ENCODE measurements around the gene CCDC177.
"Not testable (repeated sequence)": the region's sequence is repeated elsewhere in the genome, so short reads cannot be mapped to it uniquely, and the experiment has no call there.

CCDC177 gene

DNA sequence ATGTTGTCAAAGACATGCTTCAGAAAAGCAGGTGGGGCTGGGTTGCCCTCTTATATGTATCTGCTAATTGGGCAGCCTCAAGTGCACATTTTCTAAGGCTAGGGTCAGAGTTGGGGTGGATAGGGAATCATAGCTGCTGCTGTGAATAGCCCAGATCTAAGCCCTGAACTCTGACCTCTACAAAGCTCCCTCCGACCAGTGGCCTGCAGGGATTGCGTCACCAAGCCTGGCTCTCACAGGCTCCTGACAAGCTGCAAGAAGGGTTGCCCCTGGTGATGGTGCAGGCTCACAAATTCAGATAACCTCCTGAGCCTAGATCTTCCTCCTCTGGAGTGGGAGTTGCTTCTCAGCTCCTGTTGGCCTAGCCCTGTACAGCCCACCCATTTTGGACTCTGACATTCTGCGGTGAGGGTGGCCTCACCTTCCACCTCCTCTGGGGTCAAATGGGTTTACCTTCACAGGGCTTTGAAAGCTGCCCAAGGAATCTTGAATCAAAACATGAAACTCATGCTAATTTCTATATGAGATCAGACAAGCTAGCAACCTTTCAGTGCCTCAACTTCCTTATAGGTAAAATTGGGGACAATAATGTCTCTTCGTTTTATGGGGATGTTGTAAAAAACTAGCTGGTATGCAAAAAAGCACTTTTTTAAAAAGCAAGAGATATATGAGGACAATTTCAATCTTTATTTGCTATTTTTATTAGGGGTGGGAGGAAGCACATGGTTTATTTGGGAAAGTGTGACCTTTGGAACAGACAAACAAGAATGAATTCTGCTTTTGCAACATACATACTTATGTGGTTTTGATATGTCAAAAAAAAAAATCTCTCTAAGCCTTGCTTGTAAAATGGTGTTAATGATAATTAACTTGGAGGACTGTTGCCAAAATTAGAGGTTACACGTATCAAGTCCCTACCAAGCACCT, 31.9 kb upstream of the CCDC177 start:
- no peak for DNase-seq (ENCODE audit: low read depth, low spot score)
- H3K4me3 ChIP-seq (ENCODE audit: low read length), result no peak overlapping the region

DNA sequence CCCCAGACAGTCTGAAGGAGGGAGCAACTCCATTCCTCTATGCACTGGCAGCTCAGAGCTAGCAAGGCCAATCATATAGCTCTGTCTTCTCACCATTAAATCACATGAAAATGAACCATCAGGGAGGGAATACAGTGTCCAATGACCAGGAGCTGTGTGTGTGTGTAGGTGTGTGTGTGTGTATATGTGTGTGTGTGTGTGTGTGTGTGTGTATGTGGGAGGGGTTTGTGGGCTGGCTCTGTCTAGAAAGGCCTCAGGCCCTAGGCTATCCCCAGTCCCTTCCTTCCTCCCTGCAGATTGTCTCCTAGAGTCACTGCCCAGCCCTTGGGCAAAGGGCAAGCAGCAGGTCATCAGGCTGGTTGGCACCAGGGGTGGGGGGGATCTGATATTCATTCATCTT, 31.1 kb upstream of the CCDC177 start:
- DNase-seq (ENCODE audit: low read depth, low spot score), result no peak
- H3K4me3 ChIP-seq (ENCODE audit: low read length), result no peak overlapping the region

DNA sequence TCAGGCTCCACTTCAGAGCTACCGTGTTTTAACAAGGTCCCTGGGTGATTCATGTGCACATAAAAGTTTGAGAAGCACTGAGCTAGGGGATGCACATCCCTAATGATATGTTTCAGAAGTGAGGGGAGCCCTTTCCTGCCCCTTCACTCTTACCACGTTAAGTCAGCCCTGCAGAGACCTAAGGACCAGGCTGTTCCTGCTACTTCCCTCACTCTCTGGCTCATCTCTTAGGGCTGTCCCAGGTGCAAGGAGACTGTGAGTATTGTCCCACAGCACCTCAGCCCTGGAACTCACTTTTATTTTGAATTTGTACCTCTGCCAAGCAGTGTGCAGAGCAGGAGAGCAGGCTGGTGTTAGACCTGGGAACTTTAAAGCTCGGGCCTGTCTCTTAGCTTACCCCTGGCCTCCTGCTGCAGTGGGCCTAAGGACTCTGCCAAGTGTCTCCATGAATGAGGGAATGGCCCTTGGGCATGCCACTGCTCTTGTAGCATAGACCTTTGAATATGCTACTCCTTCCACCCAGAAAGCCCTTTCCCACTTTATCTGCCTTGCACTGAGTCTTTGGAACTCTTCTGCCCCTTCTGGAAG, 25.7 kb upstream of the CCDC177 start:
- H3K4me3 ChIP-seq (ENCODE audit: low read length), result no peak overlapping the region
- DNase-seq (ENCODE audit: low read depth, low spot score), result no peak

DNA sequence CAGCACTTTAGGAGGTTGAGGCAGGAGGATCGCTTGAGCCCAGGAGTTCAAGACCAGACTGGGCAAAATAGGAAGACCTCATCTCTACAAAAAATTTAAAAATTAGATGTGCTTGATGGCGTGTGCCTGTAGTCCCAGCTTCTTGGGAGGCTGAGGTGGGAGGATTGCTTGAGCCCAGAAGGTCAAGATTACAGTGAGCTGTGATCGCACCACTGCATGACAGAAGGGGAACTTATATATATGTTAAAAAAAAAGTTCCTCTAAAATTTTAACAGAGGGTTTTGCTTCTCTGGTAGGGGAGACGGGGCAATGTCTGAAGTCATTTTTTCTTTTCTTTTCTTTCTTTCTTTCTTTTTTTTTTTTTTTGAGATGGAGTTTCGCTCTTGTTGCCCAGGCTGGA, 24.8 kb upstream of the CCDC177 start:
- not testable (repeated sequence) for H3K4me3 ChIP-seq (ENCODE audit: low read length); DNase-seq (ENCODE audit: low read depth, low spot score)

DNA sequence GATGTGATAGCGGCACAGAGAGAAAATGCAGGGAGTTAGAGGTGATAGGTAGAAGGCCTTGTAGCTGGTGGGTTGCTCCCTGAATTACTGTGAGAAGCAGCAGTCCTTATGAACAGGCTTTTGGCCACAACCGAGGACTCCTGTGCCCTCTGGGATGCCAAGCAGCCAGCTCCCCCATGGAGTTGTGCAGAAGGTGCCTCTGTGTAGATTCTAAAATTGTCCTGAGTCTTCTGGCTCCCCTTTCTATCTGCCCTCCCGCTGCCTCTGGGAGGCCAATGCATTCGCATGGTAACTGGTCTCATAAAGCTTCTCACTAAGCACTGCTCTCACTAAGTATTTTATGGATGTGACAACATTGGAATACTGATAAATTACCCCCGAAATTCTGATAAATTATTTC, 20.7 kb upstream of the CCDC177 start:
- no peak for DNase-seq (ENCODE audit: low read depth, low spot score)
- no peak overlapping the region for H3K4me3 ChIP-seq (ENCODE audit: low read length)

DNA sequence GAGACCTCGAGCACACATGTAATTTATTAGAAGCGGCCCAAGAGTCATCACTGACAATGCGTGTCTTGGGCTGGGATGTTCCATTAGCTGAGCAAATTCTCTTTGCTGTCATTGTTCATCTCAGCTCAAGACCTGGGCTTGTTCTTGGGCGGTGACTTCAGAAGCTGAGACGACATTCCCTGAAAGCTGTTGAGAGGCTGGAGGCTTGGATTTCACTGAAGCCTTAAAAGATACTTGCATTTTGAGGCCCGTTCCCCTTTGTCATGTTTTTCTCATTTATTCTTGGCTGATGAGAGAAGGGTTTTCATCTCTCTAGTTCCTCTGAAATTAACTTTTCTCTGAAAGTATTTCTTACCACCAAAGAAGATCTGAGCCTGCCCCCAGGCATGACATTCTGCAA, 20.2 kb upstream of the CCDC177 start:
- H3K4me3 ChIP-seq (ENCODE audit: low read length), result no peak overlapping the region
- DNase-seq (ENCODE audit: low read depth, low spot score), result no peak

DNA sequence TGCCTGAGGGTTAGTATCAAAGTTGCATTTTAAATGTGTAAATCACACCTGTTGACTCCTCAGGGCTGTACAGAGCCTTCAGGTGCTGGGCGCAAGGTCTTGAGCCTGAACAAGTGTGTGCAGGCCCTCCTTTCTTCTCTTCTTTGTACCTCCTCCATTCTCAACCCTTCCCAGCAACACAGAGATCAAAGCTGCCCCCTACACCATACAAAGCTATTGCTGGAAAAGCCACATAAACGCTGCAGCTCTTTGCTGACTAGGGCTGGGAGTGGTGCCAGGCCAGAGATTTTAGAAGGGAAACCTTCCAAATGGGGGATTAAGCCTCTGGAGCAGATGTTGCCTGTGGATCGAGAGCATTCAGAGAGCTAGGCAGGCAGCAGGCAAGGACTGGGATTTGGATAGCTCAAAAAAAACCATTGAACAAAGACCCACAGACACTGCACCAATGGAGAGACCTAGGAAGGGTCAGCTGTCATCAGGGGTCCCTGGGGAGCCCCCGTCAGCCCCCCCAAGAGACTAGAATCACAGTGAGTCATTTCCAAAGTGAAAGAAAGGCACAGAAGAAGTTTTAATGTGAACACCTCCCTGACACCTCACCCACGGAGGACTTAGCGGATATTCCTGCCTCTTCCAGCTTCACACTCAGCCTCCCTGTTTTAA, 18.5 kb upstream of the CCDC177 start:
- H3K4me3 ChIP-seq (ENCODE audit: low read length), result no peak overlapping the region
- DNase-seq (ENCODE audit: low read depth, low spot score), result no peak

DNA sequence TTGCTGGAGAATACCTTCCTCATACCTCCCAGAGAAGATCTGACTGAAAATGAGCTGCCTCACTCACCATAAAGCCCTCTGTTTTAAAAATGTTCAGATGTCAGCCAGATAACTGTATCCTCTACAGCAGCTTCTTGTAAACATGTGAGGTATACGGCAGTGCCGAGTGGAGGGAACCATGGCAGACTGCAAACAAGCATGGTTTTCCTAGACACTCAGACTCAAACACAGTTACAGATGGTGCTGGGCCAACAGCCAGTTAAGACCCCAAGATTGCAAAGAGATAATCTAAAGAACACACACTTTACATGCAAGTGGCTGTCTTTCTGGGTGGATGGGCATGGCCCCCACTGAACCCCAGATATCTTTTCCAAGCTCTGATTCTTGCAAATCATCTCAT, 16.6 kb upstream of the CCDC177 start:
- H3K4me3 ChIP-seq (ENCODE audit: low read length), result no peak overlapping the region
- no peak for DNase-seq (ENCODE audit: low read depth, low spot score)

DNA sequence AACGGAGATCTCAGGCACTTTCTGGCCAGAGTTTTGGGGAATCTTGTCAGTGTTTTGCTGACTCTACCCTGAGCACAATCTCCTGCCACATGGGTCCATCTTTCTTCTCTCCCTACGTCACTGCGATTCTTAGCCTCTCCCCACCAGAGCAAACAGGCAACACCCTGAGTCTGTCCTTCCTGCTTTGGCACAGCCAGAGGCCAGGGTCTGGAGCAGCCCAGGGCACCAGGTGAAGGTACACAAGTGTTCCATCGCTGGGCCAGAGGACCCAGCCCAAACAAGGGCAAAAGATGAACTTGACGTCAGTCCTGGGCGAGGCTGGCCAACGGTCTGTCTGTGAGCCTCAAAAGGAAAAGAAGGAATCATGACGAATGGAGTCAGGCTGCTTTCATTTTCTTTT, 12.7 kb upstream of the CCDC177 start:
- no peak overlapping the region for H3K4me3 ChIP-seq (ENCODE audit: low read length)
- DNase-seq (ENCODE audit: low read depth, low spot score), result no peak

DNA sequence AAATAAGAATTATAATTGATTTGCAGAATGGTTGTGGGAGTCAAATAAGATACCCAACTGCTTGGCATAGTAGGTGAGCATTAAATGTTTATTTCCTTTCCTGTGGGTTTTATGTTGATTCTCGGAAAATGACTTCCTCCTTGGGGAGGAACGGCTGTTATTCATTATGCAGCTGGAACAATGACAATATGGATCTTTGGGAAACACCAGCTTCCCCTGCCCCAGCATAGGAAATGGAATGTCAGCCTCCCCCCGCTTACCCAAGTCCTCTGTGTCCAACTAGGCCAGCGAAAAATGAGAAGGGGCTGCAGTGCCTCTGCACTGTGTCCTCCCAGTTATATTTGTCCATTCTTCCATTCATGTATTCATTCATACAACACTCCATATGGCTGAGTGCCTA, 11.7 kb upstream of the CCDC177 start:
- no peak overlapping the region for H3K4me3 ChIP-seq (ENCODE audit: low read length)

DNA sequence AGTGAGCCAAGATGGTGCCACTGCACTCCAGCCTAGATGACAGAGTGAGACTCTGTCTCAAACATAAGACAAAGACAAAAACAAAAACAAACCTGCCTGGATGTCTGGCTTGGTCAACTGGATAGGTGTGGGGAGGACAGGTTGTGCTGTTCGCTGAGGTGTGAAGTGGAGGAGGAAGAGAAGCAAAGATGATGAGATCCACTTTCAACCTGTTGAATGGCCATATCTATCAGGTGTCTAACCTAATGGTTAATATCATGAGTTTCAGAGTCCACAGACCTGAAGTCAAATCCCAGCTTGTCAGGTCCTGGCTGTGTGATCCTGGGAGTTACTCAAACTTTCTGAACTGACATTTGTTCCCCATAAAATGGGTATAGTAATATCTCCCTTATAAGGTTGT, 9.7 kb upstream of the CCDC177 start:
- H3K4me3 ChIP-seq (ENCODE audit: low read length), result no peak overlapping the region
- DNase-seq (ENCODE audit: low read depth, low spot score), result no peak

More for the DNA sequence above, 11.7 kb upstream of the CCDC177 start:
- DNase-seq (ENCODE audit: low read depth, low spot score), result no peak

DNA sequence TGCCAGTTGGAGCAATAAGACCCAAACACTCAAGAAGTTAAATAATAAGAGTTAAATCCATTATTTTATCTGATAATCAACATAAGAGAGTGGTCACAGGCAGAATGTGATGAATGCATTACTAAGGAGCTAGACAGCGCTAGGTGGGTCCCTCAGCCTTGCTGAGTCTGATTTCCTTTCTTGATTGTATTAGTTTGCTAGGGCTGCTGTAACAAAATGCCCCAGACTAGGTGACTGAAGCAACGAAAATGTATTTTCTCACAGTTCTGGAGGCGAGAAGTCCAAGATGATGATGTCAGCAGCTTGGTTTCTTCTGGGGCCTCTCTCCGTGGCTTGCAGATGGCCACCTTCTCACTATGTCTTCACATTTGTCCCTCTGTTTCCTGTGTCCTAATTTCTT, 8.2 kb upstream of the CCDC177 start:
- DNase-seq (ENCODE audit: low read depth, low spot score), result no peak

DNA sequence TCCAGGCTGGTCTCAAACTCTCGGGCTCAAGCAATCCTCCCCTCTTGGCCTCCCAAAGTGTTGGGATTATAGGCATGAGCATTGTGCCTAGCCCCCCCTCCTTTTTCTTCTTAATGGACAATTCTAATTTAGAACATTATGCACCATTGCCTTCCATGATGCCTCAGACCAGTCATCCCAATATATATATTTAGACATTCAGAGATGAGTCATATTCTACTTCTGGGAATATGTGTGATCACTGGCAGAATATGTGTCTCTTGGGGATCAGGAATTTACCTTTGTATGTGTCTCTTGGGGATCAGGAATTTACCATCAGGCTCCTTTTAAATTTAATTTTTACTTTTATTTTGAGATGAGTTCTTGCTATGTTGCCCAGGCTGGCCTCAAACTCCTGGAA, 7.5 kb upstream of the CCDC177 start:
- H3K4me3 ChIP-seq (ENCODE audit: low read length), result no peak overlapping the region
- no peak for DNase-seq (ENCODE audit: low read depth, low spot score)

More for the DNA sequence above, 8.2 kb upstream of the CCDC177 start:
- no peak overlapping the region for H3K4me3 ChIP-seq (ENCODE audit: low read length)

DNA sequence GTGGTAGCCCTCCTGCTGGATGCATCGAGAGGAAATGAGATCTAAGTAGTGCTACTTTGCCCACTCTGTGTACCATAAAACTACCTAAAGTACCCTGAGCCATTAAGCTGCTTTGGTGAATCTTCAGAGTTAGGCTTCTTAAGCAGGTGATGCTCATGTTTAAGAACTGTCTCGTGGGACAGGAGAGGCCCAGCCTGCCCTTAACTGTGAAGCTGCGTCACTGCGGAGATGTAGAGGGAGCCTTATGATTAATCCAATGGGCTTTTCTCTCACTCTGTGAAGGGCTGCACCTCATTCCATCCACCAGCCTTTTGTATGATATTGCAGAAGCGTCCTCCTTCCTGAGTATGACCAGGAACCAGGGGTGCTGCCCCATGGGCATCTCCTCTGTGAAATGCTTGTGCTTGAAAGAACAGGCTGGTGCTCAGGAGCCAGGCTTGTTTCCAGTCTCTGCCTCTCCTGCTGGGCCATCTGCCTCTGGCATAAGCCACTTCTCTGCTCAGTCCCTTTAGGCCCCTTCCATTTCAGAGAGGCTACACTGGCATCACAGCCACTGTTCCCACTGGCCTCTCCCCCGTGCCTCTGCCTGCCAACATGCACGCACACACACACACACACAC, 6.8 kb upstream of the CCDC177 start:
- H3K4me3 ChIP-seq (ENCODE audit: low read length), result no peak overlapping the region
- no peak for DNase-seq (ENCODE audit: low read depth, low spot score)

DNA sequence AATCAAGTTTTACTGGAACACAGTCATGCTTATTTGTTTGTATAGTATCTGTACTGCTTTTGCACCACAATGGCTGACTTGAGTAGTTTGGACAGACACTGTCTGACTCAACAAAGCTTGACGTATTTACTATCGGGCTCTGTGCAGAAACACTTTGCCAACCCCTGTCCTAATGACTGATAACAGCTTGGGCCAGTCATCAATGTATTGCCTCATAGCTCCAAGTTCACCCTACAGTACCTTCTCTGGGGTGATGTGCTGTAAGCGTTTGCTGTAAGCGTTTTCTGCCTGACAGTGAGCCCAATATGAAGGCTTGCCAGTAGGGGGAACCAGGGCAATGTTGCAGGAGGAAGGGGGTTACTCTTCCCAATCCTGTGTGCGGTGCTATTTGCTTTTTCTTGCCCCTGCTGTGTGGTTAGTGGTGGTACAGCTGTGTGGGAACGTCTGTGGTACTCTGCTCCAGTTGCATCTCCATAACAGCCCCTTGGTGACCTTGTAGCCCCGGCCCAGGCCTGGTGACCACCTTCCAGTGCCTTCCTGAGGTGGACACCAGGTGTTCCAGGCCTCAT, 5.4 kb upstream of the CCDC177 start:
- DNase-seq (ENCODE audit: low read depth, low spot score), result peak; percentile 32
- H3K4me3 ChIP-seq (ENCODE audit: low read length), result no peak overlapping the region

DNA sequence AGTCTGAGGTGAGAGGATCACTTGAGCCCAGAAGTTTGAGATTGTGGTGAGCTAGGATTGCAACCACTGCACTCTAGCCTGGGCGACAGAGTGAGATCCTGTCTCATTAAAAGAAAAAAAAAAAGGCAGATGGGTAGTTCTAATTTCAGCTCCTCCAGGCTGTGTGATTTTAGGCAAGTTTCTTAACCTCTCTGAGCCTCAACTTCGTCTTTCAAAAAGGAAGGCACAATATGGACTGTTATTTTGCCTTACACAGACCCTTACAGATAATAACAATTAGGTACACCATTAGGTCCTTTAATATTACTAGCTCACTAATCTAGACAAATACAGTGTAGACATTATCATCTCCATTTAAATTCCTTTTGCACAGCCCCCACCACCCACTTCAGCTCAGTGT, 4.8 kb upstream of the CCDC177 start:
- no peak for DNase-seq (ENCODE audit: low read depth, low spot score)
- no peak overlapping the region for H3K4me3 ChIP-seq (ENCODE audit: low read length)

DNA sequence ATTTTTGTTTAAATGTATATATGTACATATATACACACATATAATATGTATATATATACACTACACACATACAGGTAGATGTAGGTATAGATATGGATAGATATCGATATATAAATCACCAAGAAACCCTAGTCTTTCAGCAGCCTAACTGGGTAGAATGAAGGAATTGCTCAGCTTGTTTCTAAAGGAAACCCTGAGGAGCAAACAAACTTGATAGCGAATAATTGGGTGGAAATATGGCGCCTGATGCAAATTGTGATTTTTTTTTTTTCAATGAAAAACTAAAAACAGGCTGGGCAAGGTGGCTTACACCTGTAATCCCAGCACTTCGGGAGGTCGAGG, 254 bp upstream of the CCDC177 start:
- DNase-seq (ENCODE audit: low read depth, low spot score), result no peak
- H3K4me3 ChIP-seq (ENCODE audit: low read length), result no peak overlapping the region

DNA sequence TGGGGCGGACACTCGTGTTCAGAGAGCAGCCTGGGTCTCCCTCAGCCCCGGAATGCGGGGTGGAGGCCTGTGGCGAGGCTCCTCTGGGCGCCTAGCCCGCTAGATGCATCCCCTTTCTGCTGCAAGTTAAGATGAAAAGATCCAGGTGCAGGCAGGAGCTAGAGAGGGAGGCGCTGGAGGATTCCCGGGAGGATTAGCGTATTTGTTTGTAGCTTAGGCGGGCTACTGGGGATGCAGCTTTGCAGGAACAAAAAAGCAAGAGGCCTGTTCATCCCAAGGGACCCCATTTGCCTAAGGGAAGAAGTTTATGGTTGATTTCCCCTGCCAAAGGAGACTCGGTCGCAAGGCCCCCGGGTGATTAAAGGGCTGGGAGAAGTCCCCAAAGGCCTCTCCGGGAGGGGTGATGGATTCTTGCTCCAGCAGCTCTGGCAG, 824 bp downstream of the CCDC177 start:
- DNase-seq (ENCODE audit: low read depth, low spot score), result no peak
- no peak overlapping the region for H3K4me3 ChIP-seq (ENCODE audit: low read length)

DNA sequence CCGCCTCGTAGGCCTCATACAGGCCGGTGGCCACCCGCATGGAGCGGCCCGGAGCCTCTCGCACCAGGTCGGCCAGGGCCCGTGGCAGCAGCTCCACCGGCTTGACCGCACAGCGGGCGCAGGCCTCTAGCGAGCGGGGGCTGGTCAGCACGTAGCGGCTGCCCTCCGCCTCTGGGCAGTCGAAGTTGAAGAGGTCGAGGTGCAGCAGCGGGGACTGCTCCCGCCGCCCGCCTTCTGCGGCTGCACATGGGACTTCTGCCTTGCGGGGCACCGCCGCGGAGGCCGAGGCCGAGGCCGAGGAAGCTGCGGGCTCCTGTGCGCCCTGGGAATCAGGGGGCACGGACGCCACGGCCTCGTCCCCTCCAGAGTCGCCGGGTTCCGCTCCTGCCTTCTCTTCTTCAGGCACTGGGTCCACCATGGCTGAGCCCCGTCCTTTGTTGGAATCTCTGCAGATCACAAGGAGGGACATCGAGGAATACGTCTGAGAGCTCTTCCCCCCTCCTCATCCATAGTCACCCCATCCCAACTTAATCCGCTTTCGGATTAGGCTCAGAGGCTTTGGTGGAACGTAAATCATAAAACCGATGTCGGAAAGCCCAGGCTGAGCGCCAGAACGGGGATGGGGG, 1.4 kb downstream of the CCDC177 start:
- no peak for DNase-seq (ENCODE audit: low read depth, low spot score)
- H3K4me3 ChIP-seq (ENCODE audit: low read length), result no peak overlapping the region

Measured in Jurkat, Clone E6-1 (cell line).